Ishikawa (cell line): ENCODE measurements around the gene DAB1.

Experiments used
- CEBPB ChIP-seq: IDR thresholded peaks from 2 replicates; pipeline ENCODE4 v1.6.1; 2012
- CREB1 ChIP-seq: IDR thresholded peaks from 2 replicates; pipeline ENCODE4 v1.6.1; 2012; ENCODE audit warnings: low read depth
- EGR1 ChIP-seq: IDR thresholded peaks from 2 replicates; pipeline ENCODE4 v1.6.1; 2012
- EP300 ChIP-seq: IDR thresholded peaks from 2 replicates; pipeline ENCODE4 v1.6.1; 2012; ENCODE audit warnings: borderline replicate concordance
- FOXM1 ChIP-seq: IDR thresholded peaks from 2 replicates; pipeline ENCODE4 v1.6.1; 2012; ENCODE audit warnings: low read depth, borderline replicate concordance
- MAX ChIP-seq: IDR thresholded peaks from 2 replicates; pipeline ENCODE4 v1.6.1; 2012
- NFIC ChIP-seq: IDR thresholded peaks from 2 replicates; pipeline ENCODE4 v1.6.1; 2012
- RAD21 ChIP-seq: IDR thresholded peaks from 2 replicates; pipeline ENCODE4 v1.6.1; 2012; ENCODE audit warnings: low read depth
- REST ChIP-seq: IDR thresholded peaks from 2 replicates; pipeline ENCODE4 v1.6.1; 2012; ENCODE audit warnings: low read depth, mild to moderate bottlenecking
- TAF1 ChIP-seq: IDR thresholded peaks from 2 replicates; pipeline ENCODE4 v1.6.1; 2012; ENCODE audit warnings: low read depth, mild to moderate bottlenecking
- TCF12 ChIP-seq: IDR thresholded peaks from 2 replicates; pipeline ENCODE4 v1.6.1; 2012; ENCODE audit warnings: low read depth
- TEAD4 ChIP-seq: IDR thresholded peaks from 2 replicates; pipeline ENCODE4 v1.6.1; 2012
- YY1 ChIP-seq: IDR thresholded peaks from 2 replicates; pipeline ENCODE4 v1.6.1; 2012; ENCODE audit warnings: low read depth
- ZBTB7A ChIP-seq: IDR thresholded peaks from 2 replicates; pipeline ENCODE4 v1.6.1; 2012; ENCODE audit warnings: low read depth
- TF ChIP-seq, protein P1 (sequence below): IDR thresholded peaks from 2 replicates; pipeline ENCODE4 v1.6.1; 2012

DAB1 gene

DNA sequence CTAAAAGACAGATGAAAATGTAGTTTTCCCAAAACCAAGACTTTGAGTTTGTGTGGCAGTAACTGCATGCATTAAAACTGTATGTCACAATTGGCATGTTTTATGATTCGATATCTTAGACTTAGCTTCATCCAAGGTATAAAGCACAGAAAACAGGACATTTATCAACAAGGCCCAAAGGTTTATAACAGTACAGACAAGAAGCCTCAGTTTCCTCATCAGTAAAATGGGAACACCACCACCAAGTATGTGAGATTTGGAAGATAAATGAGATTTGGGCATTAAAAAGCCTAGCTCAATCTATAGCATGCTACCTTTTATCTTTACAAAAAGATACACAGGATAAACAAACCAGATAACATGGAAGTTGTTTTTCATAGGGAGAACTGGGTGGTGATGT, 128.5 kb downstream of the DAB1 start:
- TF ChIP-seq NFIC (no peak), TAF1 (no peak), REST (no peak), ZBTB7A (no peak), TEAD4 (no peak), EP300 (no peak)
- TF ChIP-seq, protein P1, sequence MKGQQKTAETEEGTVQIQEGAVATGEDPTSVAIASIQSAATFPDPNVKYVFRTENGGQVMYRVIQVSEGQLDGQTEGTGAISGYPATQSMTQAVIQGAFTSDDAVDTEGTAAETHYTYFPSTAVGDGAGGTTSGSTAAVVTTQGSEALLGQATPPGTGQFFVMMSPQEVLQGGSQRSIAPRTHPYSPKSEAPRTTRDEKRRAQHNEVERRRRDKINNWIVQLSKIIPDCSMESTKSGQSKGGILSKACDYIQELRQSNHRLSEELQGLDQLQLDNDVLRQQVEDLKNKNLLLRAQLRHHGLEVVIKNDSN = no peak

DNA sequence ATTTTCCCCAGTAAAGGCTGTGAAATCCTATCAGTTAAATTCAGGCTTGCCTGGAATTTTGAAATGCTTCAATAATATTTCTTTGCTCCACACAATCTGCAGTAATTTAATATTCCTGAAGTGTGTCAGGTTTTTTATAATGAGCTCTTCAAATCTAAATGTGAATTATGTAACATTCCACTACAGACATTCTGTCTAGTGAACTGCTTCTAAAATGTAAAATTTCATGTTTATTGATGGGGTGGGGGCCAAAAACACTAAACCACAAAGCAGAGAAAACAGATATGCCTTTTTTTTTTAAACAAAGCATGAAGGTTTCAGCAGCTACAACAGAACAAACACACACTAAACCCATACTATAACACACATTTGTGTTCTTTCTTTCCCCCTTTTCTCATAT, 129.7 kb downstream of the DAB1 start:
- no peak for TF ChIP-seq TAF1
- no peak for TF ChIP-seq CEBPB
- no peak for TF ChIP-seq FOXM1
- TF ChIP-seq RAD21 = no peak
- no peak for TF ChIP-seq MAX
- no peak for TF ChIP-seq EP300
- TF ChIP-seq, protein P1 = no peak

GRCh38 chr1:57293214-57293613, 130.6 kb downstream of the DAB1 start:
- TF ChIP-seq ZBTB7A (no peak), FOXM1 (no peak), EGR1 (no peak), TCF12 (no peak), TAF1 (no peak), TEAD4 (no peak), MAX (no peak), NFIC (no peak), REST (no peak), EP300 (no peak), CEBPB (no peak), YY1 (no peak), CREB1 (no peak), RAD21 (no peak)
- TF ChIP-seq, protein P1 = no peak

GRCh38 chr1:57289781-57290180, 134.1 kb downstream of the DAB1 start:
- TF ChIP-seq NFIC = no peak
- no peak for TF ChIP-seq REST
- no peak for TF ChIP-seq RAD21
- TF ChIP-seq TEAD4 = no peak
- no peak for TF ChIP-seq CREB1

GRCh38 chr1:57285992-57286391, 137.9 kb downstream of the DAB1 start:
- TF ChIP-seq CEBPB (no peak), YY1 (no peak), TCF12 (no peak), MAX (no peak), EGR1 (no peak), RAD21 (no peak), REST (no peak), TEAD4 (no peak), TAF1 (no peak), ZBTB7A (no peak), EP300 (no peak), FOXM1 (no peak), CREB1 (no peak), NFIC (no peak)
- TF ChIP-seq, protein P1 = no peak
